ENCODE data around the gene AHSA1. TPM values are rescaled to one million over a fixed set of nuclear protein-coding genes. Genes with fewer than 3 reads are reported as not detected.

The AHSA1 gene
- total and polyA plus RNA-seq, 10 of the 15 experiments (the other 5 are each of a cell fraction or from before 2014, with no cell fraction given) = 51.8 to 295 (median 201) TPM

- TF ChIP-seq, protein P1, sequence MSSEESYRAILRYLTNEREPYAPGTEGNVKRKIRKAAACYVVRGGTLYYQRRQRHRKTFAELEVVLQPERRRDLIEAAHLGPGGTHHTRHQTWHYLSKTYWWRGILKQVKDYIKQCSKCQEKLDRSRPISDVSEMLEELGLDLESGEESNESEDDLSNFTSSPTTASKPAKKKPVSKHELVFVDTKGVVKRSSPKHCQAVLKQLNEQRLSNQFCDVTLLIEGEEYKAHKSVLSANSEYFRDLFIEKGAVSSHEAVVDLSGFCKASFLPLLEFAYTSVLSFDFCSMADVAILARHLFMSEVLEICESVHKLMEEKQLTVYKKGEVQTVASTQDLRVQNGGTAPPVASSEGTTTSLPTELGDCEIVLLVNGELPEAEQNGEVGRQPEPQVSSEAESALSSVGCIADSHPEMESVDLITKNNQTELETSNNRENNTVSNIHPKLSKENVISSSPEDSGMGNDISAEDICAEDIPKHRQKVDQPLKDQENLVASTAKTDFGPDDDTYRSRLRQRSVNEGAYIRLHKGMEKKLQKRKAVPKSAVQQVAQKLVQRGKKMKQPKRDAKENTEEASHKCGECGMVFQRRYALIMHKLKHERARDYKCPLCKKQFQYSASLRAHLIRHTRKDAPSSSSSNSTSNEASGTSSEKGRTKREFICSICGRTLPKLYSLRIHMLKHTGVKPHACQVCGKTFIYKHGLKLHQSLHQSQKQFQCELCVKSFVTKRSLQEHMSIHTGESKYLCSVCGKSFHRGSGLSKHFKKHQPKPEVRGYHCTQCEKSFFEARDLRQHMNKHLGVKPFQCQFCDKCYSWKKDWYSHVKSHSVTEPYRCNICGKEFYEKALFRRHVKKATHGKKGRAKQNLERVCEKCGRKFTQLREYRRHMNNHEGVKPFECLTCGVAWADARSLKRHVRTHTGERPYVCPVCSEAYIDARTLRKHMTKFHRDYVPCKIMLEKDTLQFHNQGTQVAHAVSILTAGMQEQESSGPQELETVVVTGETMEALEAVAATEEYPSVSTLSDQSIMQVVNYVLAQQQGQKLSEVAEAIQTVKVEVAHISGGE (CRISPR knock-in tag; IDR thresholded peaks at IDR 0.05) = no peak
Measured at GRCh38 chr14:77436042-77436441, 21.9 kb upstream of the AHSA1 start (continued).

- H3K27ac ChIP-seq (ENCODE audit: control insufficient read depth, insufficient read depth) = no peak overlapping the region
- no peak for TF ChIP-seq NFYA (IDR thresholded peaks at IDR 0.05; ENCODE audit: borderline replicate concordance, low read depth, low read length)
- no peak for TF ChIP-seq SIN3A (IDR thresholded peaks at IDR 0.05; ENCODE audit: low read depth, low read length)
- no peak for TF ChIP-seq EZH2 (IDR thresholded peaks at IDR 0.05; ENCODE audit: borderline replicate concordance, control insufficient read depth, low read depth, low read length)
- no peaks in the 10 kb centered on the region for H3K4me1 ChIP-seq (ENCODE audit: control insufficient read depth, insufficient read depth, low read length)
- 96% methylated on average over 1 of the region's 1 CpG for WGBS (ENCODE audit: insufficient coverage, insufficient replicate concordance, low lambda C conversion rate, missing lambda C conversion rate)
- DNase-seq (ENCODE audit: low read depth, low spot score) (no peak), FAIRE-seq (no peak), ATAC-seq (no peak)
- BruUV-seq (replicated peaks) = no TSS peak
- no peak overlapping the region for H3K9ac ChIP-seq (ENCODE audit: control insufficient read depth, insufficient read depth, low read length)
- no peak overlapping the region for H3K4me2 ChIP-seq (ENCODE audit: control insufficient read depth, insufficient read depth)
- in situ Hi-C loops (cut with MboI) (no loop called here), intact Hi-C loops (cut with micrococcal nuclease; ENCODE audit: unreplicated experiment) (no loop called here)
- H3K27me3 ChIP-seq (replicated peaks in 1 of 2; ENCODE audit: control insufficient read depth in 2 of 2, insufficient read depth in 2 of 2, low read length in 1 of 2) = no peaks in the 10 kb centered on the region
- H3K79me2 ChIP-seq (ENCODE audit: control insufficient read depth, insufficient read depth, low read length) = no peaks in the 10 kb centered on the region
- POLR2A ChIA-PET = interaction anchor here (0.5 kb wide), 1 partner anchor 320 kb away, joined by 4 read pairs; no protein-coding TSS in a partner anchor
- H3K4me3 ChIP-seq = no peak overlapping the region
- CTCF ChIA-PET = interaction anchor here (1.1 to 2.0 kb wide), 4 partner anchors 11 to 122 kb away, joined by 3 to 5 read pairs (median 3); no protein-coding TSS in a partner anchor
- H3K36me3 ChIP-seq (ENCODE audit: control insufficient read depth in 2 of 2, insufficient read depth in 2 of 2, low read length in 1 of 2) = peaks cover 5 to 36% of the 10 kb centered on the region in 2 experiments
- SMC1A ChIA-PET (ENCODE audit: uncharacterized antibody, unreplicated experiment) = interaction anchor here (1.3 kb wide), 1 partner anchor 88 kb away, joined by 3 read pairs; no protein-coding TSS in a partner anchor
- no peaks in the 10 kb centered on the region for H3K9me3 ChIP-seq (replicated peaks; ENCODE audit: control insufficient read depth, insufficient read depth, low read length)
- RAD21 ChIA-PET (ENCODE audit: unreplicated experiment) = interaction anchor here (1.0 kb wide), 1 partner anchor 113 kb away, joined by 3 read pairs; no protein-coding TSS in a partner anchor
- H2AFZ ChIP-seq (ENCODE audit: control insufficient read depth, low read depth, low read length) = no peak overlapping the region
- H4K20me1 ChIP-seq (ENCODE audit: control insufficient read depth, insufficient read depth) = no peaks in the 10 kb centered on the region
Measured at GRCh38 chr14:77438596-77438995, 19.3 kb upstream of the AHSA1 start.

Data from GM12878 (cell line).